Tibial nerve (tissue), 4 donors: ENCODE data around the gene KLHL26. TPM values are rescaled to one million over a fixed set of nuclear protein-coding genes. Genes with fewer than 3 reads are reported as not detected.

Source experiments
- DNase-seq, 2 donors: peaks; one replicate each; pipeline ENCODE4 v3.0.0-alpha.2; 2019; ENCODE audit warnings: low spot score in 2 of 2
- H3K27ac ChIP-seq, 4 donors: fragments of 200-600 bp; sonication (generic) in 3 of 4; one replicate each; pipeline ENCODE4 v1.5.1; 2017 to 2019; ENCODE audit warnings: mild to moderate bottlenecking in 1 of 4
- H3K27me3 ChIP-seq, 2 donors: fragments of 200-600 bp; sonication (generic) in 1 of 2; one replicate each; pipeline versions ENCODE4 v1.5.1 to v1.6.0; 2017 to 2019
- H3K36me3 ChIP-seq, 3 donors: fragments of 200-600 bp; sonication (generic); one replicate each; pipeline ENCODE4 v1.5.1; 2018 to 2019
- H3K4me1 ChIP-seq, 4 donors: fragments of 200-600 bp; sonication (generic) in 3 of 4; one replicate each; pipeline ENCODE4 v1.5.1; 2017 to 2019
- H3K4me3 ChIP-seq, 4 donors: fragments of 200-600 bp; sonication (generic) in 3 of 4; one replicate each; pipeline ENCODE4 v1.5.1; 2017 to 2019; ENCODE audit warnings: mild to moderate bottlenecking in 1 of 4, moderate library complexity in 1 of 4
- H3K9me3 ChIP-seq, 4 donors: fragments of 200-600 bp; sonication (generic) in 3 of 4; one replicate each; pipeline ENCODE4 v1.5.1; 2017 to 2019
- EP300 ChIP-seq, 2 donors: sonication (generic); formaldehyde crosslinking; IDR thresholded peaks; one replicate each; pipeline ENCODE4 v1.6.1; 2017; ENCODE audit warnings: antibody characterized with exemption in 2 of 2, mild to moderate bottlenecking in 1 of 2
- POLR2A ChIP-seq, 2 donors: fragments of 450-650 bp; IDR thresholded peaks; one replicate each; pipeline ENCODE4 v1.6.1; 2017; ENCODE audit warnings: antibody characterized with exemption in 2 of 2, mild to moderate bottlenecking in 2 of 2, moderate library complexity in 2 of 2
- WGBS, 2 donors: methylation state at CpG; one replicate each; pipeline ENCODE4 v1.1.5; 2018; 5-methylcytosine and 5-hydroxymethylcytosine counted together
- total RNA-seq, 4 donors: library from RNA; depleted of rRNA; stranded (reverse); fragments of >200 nt; gene quantifications; one replicate each; pipeline ENCODE4 v1.1.0, GENCODE V29; 2016
- TF ChIP-seq, protein P1 (sequence below), 5 experiments: fragments of 200-600 bp in 3 of 5; fragments of 450-650 bp in 2 of 5; sonication (generic) in 3 of 5; IDR thresholded peaks; one replicate each; pipeline ENCODE4 v1.5.1; 2016 to 2019; ENCODE audit warnings: antibody characterized with exemption in 5 of 5, mild to moderate bottlenecking in 3 of 5, moderate library complexity in 2 of 5

The KLHL26 gene
- total RNA-seq, 4 donors from 2014 or later, result 12.9 to 38.4 (median 15.1) TPM

DNA sequence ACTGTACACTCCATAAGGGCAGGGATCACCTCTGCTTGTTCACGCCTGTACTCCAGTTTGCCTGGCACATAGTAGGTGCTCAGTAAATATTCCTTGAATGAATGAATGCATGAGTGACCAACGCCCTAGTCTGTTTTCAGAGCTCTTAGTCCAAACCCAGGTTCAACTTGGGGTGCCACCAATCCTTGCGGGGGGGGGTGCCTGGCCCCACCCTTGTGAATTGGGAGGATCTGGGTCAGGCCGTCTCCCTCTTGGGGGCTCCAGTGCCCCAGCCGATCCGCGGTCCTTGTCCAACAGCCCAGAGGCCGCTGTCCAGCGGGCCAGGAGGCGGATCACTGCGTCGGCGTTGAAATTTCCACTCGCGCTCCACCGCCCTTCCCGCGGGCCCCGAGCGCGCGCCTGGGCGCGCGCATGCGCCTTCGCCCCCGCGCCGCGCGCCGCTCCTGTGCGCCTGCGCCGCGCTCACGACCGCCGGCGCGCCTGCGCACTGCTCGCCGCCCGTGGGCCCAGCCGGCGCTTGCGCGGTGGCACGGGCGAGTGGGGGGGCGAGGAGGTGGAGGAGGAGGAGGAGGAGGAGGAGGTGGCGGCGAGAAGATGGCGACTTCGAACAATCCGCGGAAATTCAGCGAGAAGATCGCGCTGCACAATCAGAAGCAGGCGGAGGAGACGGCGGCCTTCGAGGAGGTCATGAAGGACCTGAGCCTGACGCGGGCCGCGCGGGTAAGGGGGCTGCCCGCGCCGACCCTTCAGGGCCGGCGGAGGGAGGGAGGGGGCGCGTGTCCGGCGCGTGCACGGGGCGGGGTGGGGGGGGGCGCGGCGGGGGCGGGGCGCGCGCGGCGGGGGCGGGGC lies 46.5 kb downstream of the KLHL26 start, which contains the start of gene CRTC1:
Gene CRTC1, plus strand, starts transcription at position 572 of the 849 bp plus-strand sequence. Its CDS starts 23 bp downstream, at position 595.
- Histone ChIP-seq H3K9me3 (no peaks in the 10 kb centered on the region), H3K4me3 (peak within 1 kb of the TSS; percentile 45 to 69 (median 53)), H3K36me3 (no peaks in the 10 kb centered on the region), H3K27me3 (no peaks in the 10 kb centered on the region), H3K4me1 (peaks cover 0 to 45% (median 15%) of the 10 kb centered on the region in 4 donors), H3K27ac (peak within 1 kb of the TSS; percentile 67 to 92 (median 84))
- WGBS, 2 donors, result 1 to 2% methylated on average over 39 to 76 of the region's 93 CpGs
- peak; percentile 73 to 76 for DNase-seq
- TF ChIP-seq POLR2A (IDR thresholded peaks at IDR 0.05) (peak; percentile 17 to 80), EP300 (IDR thresholded peaks at IDR 0.05) (peak in 1 of 2 donors; percentile 80)
- TF ChIP-seq, protein P1, sequence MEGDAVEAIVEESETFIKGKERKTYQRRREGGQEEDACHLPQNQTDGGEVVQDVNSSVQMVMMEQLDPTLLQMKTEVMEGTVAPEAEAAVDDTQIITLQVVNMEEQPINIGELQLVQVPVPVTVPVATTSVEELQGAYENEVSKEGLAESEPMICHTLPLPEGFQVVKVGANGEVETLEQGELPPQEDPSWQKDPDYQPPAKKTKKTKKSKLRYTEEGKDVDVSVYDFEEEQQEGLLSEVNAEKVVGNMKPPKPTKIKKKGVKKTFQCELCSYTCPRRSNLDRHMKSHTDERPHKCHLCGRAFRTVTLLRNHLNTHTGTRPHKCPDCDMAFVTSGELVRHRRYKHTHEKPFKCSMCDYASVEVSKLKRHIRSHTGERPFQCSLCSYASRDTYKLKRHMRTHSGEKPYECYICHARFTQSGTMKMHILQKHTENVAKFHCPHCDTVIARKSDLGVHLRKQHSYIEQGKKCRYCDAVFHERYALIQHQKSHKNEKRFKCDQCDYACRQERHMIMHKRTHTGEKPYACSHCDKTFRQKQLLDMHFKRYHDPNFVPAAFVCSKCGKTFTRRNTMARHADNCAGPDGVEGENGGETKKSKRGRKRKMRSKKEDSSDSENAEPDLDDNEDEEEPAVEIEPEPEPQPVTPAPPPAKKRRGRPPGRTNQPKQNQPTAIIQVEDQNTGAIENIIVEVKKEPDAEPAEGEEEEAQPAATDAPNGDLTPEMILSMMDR (IDR thresholded peaks at IDR 0.05), result peak in 1 of 5 experiments; percentile 15

DNA sequence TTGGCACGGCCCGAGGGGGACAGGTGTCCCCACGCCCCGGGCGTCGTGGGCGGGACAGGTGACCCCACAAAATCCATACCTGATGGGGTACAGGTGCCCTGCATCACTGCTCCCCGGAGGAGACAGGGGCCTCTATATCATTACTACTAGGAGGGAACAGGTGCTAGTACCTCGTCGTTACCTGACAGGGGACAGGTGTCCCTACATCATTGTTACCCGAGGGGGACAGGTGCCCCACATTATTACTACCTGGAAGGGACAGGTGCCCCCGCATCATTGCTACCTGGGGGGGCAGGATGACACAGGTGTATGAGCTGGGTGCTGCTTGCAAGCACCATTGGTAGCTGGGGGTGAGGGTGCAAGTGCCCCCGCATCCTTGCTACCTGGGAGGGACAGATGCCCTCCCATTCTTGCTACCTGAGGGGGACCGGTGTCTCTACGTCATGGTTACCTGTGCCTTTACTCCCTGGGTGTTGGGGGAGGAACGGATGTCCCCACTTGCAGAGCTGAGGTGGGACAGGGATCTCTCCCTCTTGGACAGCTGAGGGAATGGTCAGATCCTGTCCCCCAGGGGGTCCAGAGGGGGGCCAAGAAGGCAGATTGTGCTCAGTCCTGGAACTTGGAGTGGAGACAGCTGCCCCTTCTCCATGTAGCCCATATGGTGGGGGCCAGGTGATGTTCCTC lies 47.3 kb downstream of the KLHL26 start:
- peak overlapping the region; percentile 45 to 69 (median 53) for H3K4me3 ChIP-seq
- TF ChIP-seq EP300 (IDR thresholded peaks at IDR 0.05), result no peak
- TF ChIP-seq, protein P1 (IDR thresholded peaks at IDR 0.05), result no peak
- TF ChIP-seq POLR2A (IDR thresholded peaks at IDR 0.05), result no peak
- H3K36me3 ChIP-seq, result no peaks in the 10 kb centered on the region
- H3K9me3 ChIP-seq, result no peaks in the 10 kb centered on the region
- H3K27ac ChIP-seq, result peak overlapping the region; percentile 67 to 90 (median 79)
- 21 to 39% methylated on average over 5 to 14 of the region's 16 CpGs for WGBS, 2 donors
- H3K27me3 ChIP-seq, result no peaks in the 10 kb centered on the region
- DNase-seq, result no peak
- H3K4me1 ChIP-seq, result peaks cover 0 to 38% (median 9%) of the 10 kb centered on the region in 4 donors

- Histone ChIP-seq H3K9me3 (no peaks in the 10 kb centered on the region), H3K36me3 (no peaks in the 10 kb centered on the region), H3K4me3 (no peak overlapping the region), H3K4me1 (peaks cover 0 to 36% (median 9%) of the 10 kb centered on the region in 4 donors), H3K27me3 (no peaks in the 10 kb centered on the region), H3K27ac (peak overlapping the region in 2 of 4 donors; percentile 87 to 90)
- 82 to 95% methylated on average over 2 to 3 of the region's 3 CpGs for WGBS, 2 donors
- DNase-seq, result no peak
- TF ChIP-seq, protein P1 (IDR thresholded peaks at IDR 0.05), result no peak
- TF ChIP-seq POLR2A (IDR thresholded peaks at IDR 0.05), result no peak
- TF ChIP-seq EP300 (IDR thresholded peaks at IDR 0.05), result no peak
Observed at GRCh38 chr19:18684642-18684993, 47.8 kb downstream of the KLHL26 start.

GRCh38 chr19:18685597-18686190 lies 48.9 kb downstream of the KLHL26 start:
- 47 to 52% methylated on average over 5 of the region's 5 CpGs for WGBS, 2 donors
- H3K4me1 ChIP-seq, result peaks cover 0 to 36% (median 9%) of the 10 kb centered on the region in 4 donors
- no peak for TF ChIP-seq POLR2A (IDR thresholded peaks at IDR 0.05)
- TF ChIP-seq, protein P1 (IDR thresholded peaks at IDR 0.05), result no peak
- TF ChIP-seq EP300 (IDR thresholded peaks at IDR 0.05), result no peak
- no peak for DNase-seq
- H3K27ac ChIP-seq, result peak overlapping the region in 1 of 4 donors; percentile 33
- H3K27me3 ChIP-seq, result no peaks in the 10 kb centered on the region
- no peaks in the 10 kb centered on the region for H3K36me3 ChIP-seq
- H3K9me3 ChIP-seq, result no peaks in the 10 kb centered on the region
- no peak overlapping the region for H3K4me3 ChIP-seq
